Stomach (tissue), 19 donors: ENCODE data around the gene POM121L12. TPM values are rescaled to one million over a fixed set of nuclear protein-coding genes. Genes with fewer than 3 reads are reported as not detected.

Experiments
- DNase-seq, 2 donors: peaks; one replicate each; pipeline versions ENCODE4 v3.0.0 to v3.0.0-alpha.2; 2013 to 2019
- H3K27ac ChIP-seq, 5 donors: fragments of 200-600 bp in 4 of 5; sonication (generic) in 4 of 5; one replicate each; pipeline ENCODE4 v1.5.1; 2013 to 2019; ENCODE audit warnings: mild to moderate bottlenecking in 1 of 5, moderate library complexity in 1 of 5
- H3K27me3 ChIP-seq, 3 donors: fragments of 200-600 bp; sonication (generic); one replicate each; pipeline ENCODE4 v1.5.1; 2017 to 2019; ENCODE audit warnings: mixed run types in 1 of 3
- H3K36me3 ChIP-seq, 4 donors: fragments of 200-600 bp; sonication (generic); 1 replicate in 3 of 4; 2 replicates in 1 of 4; pipeline ENCODE4 v1.5.1; 2016 to 2019
- H3K4me1 ChIP-seq, 4 donors: fragments of 200-600 bp; sonication (generic); one replicate each; pipeline ENCODE4 v1.5.1; 2016 to 2019
- H3K4me3 ChIP-seq, 4 donors: fragments of 200-600 bp; sonication (generic) in 3 of 4; one replicate each; pipeline ENCODE4 v1.5.1; 2016 to 2019; ENCODE audit warnings: mild to moderate bottlenecking in 1 of 4
- H3K9me3 ChIP-seq, 4 donors: fragments of 200-600 bp; sonication (generic); one replicate each; pipeline ENCODE4 v1.5.1; 2016 to 2019
- CTCF ChIP-seq, 7 experiments: fragments of 450-650 bp in 4 of 7; fragments of 200-600 bp in 3 of 7; sonication (generic) in 3 of 7; IDR thresholded peaks; one replicate each; pipeline ENCODE4 v1.5.1; 2016 to 2019; ENCODE audit warnings: antibody characterized with exemption in 7 of 7, control low read depth in 2 of 7, mild to moderate bottlenecking in 1 of 7
- EP300 ChIP-seq: sonication (generic); formaldehyde crosslinking; IDR thresholded peaks from one replicate; pipeline ENCODE4 v1.6.1; 2017; ENCODE audit warnings: antibody characterized with exemption
- POLR2A ChIP-seq, 4 donors: fragments of 450-650 bp; IDR thresholded peaks; one replicate each; pipeline ENCODE4 v1.6.1; 2016; ENCODE audit warnings: antibody characterized with exemption in 4 of 4, control low read depth in 2 of 4, mild to moderate bottlenecking in 1 of 4, moderate library complexity in 1 of 4
- POLR2AphosphoS5 ChIP-seq, 3 donors: sonication (generic); formaldehyde crosslinking; IDR thresholded peaks; one replicate each; pipeline ENCODE4 v1.6.1; 2016; ENCODE audit warnings: antibody characterized with exemption in 3 of 3
- WGBS, 5 donors: extraction: QIAGEN DNeasy Blood & Tissue Kit in 3 of 5; methylation state at CpG; one replicate each; pipeline versions ENCODE4 v1.1.5 to v1.1.7; 2013 to 2018; 5-methylcytosine and 5-hydroxymethylcytosine counted together
- intact Hi-C: fragments of 100-400 bp; cut with DNase I; formaldehyde crosslinking; loops from one replicate; pipeline ENCODE4 v1.15.1; 2023; ENCODE audit warnings: low total_unique reads
- long read RNA-seq, 10 donors: transcript quantifications; one replicate each; lab custom pipeline, GENCODE V29; 2026
- polyA plus RNA-seq, 3 donors: library from polyadenylated mRNA; stranded (reverse); fragments of 200-250 nt; gene quantifications; one replicate each; pipeline ENCODE4 v1.2.3, GENCODE V29; 2013
- total RNA-seq, 5 donors: library from RNA; depleted of rRNA; stranded (reverse); fragments of >200 nt; gene quantifications; one replicate each; pipeline versions ENCODE4 v1.1.0 to v1.2.3, GENCODE V29; 2014 to 2016
- donor health status: healthy with polysubstance abuse.
- donor health status: Bipolar disorder and iron deficiency.
- donor health status: healthy.

The POM121L12 gene
- total RNA-seq (not detected), polyA plus RNA-seq (not detected)
- long read RNA-seq, donor 1 = 0 reads
- long read RNA-seq, donor 2 = 0 reads
- long read RNA-seq, donor 3 = 0 reads
- long read RNA-seq, donor 4 = 0 reads
- long read RNA-seq, donor 5 = 0 reads
- long read RNA-seq, donor 6 = 0 reads
- long read RNA-seq, donor 7 = 0 reads
- long read RNA-seq, donor 8 = 0 reads
- long read RNA-seq, donor 9 = 0 reads
- long read RNA-seq, donor 10 = 0 reads

- no peaks in the 10 kb centered on the region for H3K36me3 ChIP-seq
- WGBS, 5 donors = 89 to 94% (median 91%) methylated on average over 22 to 59 of the region's 59 CpGs
- H3K9me3 ChIP-seq = peaks cover 0 to 30% (median 16%) of the 10 kb centered on the region in 4 donors
- H3K4me3 ChIP-seq = no peak within 1 kb of the TSS
- intact Hi-C loops = no loop called here
- H3K4me1 ChIP-seq = no peaks in the 10 kb centered on the region
- TF ChIP-seq CTCF (IDR thresholded peaks at IDR 0.05) (no peak), POLR2AphosphoS5 (IDR thresholded peaks at IDR 0.05) (no peak), EP300 (no peak), POLR2A (IDR thresholded peaks at IDR 0.05) (no peak)
- no peaks in the 10 kb centered on the region for H3K27me3 ChIP-seq
- H3K27ac ChIP-seq = no peak within 1 kb of the TSS
- DNase-seq = no peak
These were observed at the start of gene POM121L12 for GRCh38 chr7:53035499-53036412. TSS of gene POM121L12 (plus strand) at chr7:53035633. CDS start at chr7:53035672, 39 bp downstream.

- intact Hi-C loops = no loop called here
These were observed 43.4 kb upstream of the POM121L12 start for GRCh38 chr7:52992001-52992400.

GRCh38 chr7:52992479-52993162 lies 42.8 kb upstream of the POM121L12 start:
- TF ChIP-seq EP300 = no peak
- no peak for TF ChIP-seq POLR2A (IDR thresholded peaks at IDR 0.05)
- no peak for TF ChIP-seq CTCF (IDR thresholded peaks at IDR 0.05)
- intact Hi-C loops = no loop called here
- no peak overlapping the region for H3K27ac ChIP-seq
- no peaks in the 10 kb centered on the region for H3K4me1 ChIP-seq
- H3K36me3 ChIP-seq = no peaks in the 10 kb centered on the region
- no peak for DNase-seq
- H3K27me3 ChIP-seq = no peaks in the 10 kb centered on the region
- H3K9me3 ChIP-seq = peaks cover 0 to 11% (median 0%) of the 10 kb centered on the region in 4 donors
- H3K4me3 ChIP-seq = no peak overlapping the region
- WGBS, 5 donors = 80 to 90% (median 86%) methylated on average over 4 of the region's 4 CpGs

More at GRCh38 chr7:52992001-52992400, 43.4 kb upstream of the POM121L12 start:
- no peak for DNase-seq
- H3K36me3 ChIP-seq = no peaks in the 10 kb centered on the region
- no peaks in the 10 kb centered on the region for H3K4me1 ChIP-seq
- peaks cover 0 to 17% (median 0%) of the 10 kb centered on the region in 4 donors for H3K9me3 ChIP-seq
- TF ChIP-seq POLR2A (IDR thresholded peaks at IDR 0.05) = no peak
- TF ChIP-seq EP300 = no peak
- no peak for TF ChIP-seq POLR2AphosphoS5 (IDR thresholded peaks at IDR 0.05)
- no peak for TF ChIP-seq CTCF (IDR thresholded peaks at IDR 0.05)
- H3K27ac ChIP-seq = no peak overlapping the region
- no peak overlapping the region for H3K4me3 ChIP-seq
- no peaks in the 10 kb centered on the region for H3K27me3 ChIP-seq

- intact Hi-C loops = no loop called here
These were observed 39.8 kb upstream of the POM121L12 start for GRCh38 chr7:52995676-52996075.

More at GRCh38 chr7:52995676-52996075, 39.8 kb upstream of the POM121L12 start:
- TF ChIP-seq POLR2A (IDR thresholded peaks at IDR 0.05) = no peak
- no peak for TF ChIP-seq EP300
- TF ChIP-seq CTCF (IDR thresholded peaks at IDR 0.05) = no peak
- TF ChIP-seq POLR2AphosphoS5 (IDR thresholded peaks at IDR 0.05) = no peak
- Histone ChIP-seq H3K4me3 (no peak overlapping the region), H3K9me3 (peaks cover 0 to 8% (median 0%) of the 10 kb centered on the region in 4 donors), H3K4me1 (no peaks in the 10 kb centered on the region), H3K27me3 (no peaks in the 10 kb centered on the region), H3K27ac (no peak overlapping the region), H3K36me3 (no peaks in the 10 kb centered on the region)
- no peak for DNase-seq
- 31 to 56% (median 36%) methylated on average over 1 of the region's 1 CpG for WGBS, 5 donors
